ENCODE data around the gene GNA14.

DNA sequence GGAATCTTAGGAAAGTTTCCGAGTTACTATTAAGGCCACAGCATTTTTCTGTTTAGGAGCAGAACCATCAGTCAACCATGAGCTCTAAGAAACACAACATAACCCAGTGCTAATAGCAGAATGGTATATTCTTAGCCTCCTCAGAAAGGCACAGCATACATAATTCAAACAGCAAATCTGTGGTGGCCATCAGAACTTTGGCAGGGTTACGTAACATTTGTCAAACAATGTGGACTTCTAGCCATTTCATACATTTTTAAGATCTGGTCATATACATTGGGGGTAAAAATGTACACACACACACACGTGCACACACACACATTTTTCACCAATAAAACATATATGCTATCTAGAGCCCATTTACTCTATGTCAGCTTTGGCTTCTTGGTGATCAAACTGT is 225.2 kb downstream of the GNA14 start:
- TF ChIP-seq, protein P1, sequence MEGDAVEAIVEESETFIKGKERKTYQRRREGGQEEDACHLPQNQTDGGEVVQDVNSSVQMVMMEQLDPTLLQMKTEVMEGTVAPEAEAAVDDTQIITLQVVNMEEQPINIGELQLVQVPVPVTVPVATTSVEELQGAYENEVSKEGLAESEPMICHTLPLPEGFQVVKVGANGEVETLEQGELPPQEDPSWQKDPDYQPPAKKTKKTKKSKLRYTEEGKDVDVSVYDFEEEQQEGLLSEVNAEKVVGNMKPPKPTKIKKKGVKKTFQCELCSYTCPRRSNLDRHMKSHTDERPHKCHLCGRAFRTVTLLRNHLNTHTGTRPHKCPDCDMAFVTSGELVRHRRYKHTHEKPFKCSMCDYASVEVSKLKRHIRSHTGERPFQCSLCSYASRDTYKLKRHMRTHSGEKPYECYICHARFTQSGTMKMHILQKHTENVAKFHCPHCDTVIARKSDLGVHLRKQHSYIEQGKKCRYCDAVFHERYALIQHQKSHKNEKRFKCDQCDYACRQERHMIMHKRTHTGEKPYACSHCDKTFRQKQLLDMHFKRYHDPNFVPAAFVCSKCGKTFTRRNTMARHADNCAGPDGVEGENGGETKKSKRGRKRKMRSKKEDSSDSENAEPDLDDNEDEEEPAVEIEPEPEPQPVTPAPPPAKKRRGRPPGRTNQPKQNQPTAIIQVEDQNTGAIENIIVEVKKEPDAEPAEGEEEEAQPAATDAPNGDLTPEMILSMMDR (IDR thresholded peaks at IDR 0.05) = no peak
- no peak for TF ChIP-seq ZFX (IDR thresholded peaks at IDR 0.05; ENCODE audit: borderline replicate concordance)
